ENCODE measurements around the gene MTO1.
A peak's percentile ranks its signal among the peaks of the same experiment; 100 is the strongest.
"Not testable (repeated sequence)": the region's sequence is repeated elsewhere in the genome, so short reads cannot be mapped to it uniquely, and the experiment has no call there.

The MTO1 gene

DNA sequence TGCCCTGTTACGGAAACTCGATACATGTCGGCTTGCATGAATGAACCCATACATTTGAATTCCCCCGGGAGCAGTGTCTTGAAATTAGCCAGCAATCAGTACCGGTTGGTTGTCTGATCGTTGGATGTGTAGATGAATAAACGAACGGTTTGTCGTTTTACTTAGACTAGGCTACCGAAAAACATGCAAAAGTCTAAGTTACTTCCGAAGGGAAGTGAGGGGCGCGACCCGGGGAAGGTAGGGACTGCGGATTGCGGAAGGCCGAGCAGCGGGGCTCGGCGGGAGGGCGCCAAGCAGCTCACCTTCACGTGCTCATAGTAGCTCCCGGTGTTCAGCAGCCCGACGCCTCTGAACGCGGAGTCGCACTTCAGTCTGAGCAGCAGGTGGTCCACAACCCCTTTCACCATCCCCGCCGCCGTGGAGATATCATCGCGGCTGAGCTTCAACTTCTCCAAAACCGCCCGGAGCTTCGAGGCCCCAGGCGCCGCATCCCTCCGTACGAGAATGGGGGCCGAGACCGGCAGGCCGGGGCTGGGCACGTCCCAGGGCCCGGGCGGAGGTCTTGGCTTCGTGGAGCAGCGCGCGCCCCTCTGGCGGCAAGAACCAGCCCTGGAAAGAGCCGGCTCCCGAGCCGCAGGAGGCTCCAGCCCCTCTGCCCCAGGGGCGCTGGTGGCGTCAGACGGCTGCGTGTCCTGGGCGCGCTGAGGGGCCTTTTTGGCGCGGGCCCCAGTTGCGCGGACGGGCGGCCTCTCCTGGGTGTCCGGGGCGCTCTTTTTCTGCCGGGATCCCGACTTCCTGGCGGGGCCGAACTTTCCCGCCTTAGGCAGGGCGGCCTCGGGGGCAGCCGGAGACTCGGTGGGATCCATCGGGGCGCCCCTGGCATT lies 10.1 kb upstream of the MTO1 start:
- peak overlapping the region; percentile 95 for H3K4me3 ChIP-seq (ENCODE audit: low read depth, low read length)
- TF ChIP-seq, protein P1, sequence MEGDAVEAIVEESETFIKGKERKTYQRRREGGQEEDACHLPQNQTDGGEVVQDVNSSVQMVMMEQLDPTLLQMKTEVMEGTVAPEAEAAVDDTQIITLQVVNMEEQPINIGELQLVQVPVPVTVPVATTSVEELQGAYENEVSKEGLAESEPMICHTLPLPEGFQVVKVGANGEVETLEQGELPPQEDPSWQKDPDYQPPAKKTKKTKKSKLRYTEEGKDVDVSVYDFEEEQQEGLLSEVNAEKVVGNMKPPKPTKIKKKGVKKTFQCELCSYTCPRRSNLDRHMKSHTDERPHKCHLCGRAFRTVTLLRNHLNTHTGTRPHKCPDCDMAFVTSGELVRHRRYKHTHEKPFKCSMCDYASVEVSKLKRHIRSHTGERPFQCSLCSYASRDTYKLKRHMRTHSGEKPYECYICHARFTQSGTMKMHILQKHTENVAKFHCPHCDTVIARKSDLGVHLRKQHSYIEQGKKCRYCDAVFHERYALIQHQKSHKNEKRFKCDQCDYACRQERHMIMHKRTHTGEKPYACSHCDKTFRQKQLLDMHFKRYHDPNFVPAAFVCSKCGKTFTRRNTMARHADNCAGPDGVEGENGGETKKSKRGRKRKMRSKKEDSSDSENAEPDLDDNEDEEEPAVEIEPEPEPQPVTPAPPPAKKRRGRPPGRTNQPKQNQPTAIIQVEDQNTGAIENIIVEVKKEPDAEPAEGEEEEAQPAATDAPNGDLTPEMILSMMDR (IDR thresholded peaks at IDR 0.05; ENCODE audit: insufficient read depth, low read depth, low read length, missing control alignments): no peak
- DNase-seq (ENCODE audit: low read depth): peak; percentile 84

DNA sequence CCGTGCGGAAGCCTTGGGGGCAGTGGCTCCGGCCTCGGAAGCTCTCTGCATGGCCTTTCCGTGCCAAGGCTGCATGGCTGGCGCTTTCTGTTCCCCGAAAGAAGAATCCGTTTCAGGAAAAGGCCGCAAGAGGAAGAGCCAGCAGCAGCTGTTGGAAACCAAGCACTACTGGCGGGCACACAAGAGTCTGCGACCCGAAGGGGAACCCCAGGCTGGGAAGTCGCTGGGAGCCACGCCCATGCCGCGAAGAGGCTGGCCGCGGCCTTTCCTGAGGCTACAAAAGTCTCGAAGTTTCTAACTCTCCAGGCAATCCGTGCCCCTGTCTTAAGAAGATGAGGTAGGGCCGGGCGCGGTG lies 9.5 kb upstream of the MTO1 start, which contains the start of gene CGAS:
Gene CGAS (minus strand): TSS at position 191 of the 355 bp plus-strand sequence. CDS start 116 bp downstream, at position 75.
- TF ChIP-seq, protein P1 (IDR thresholded peaks at IDR 0.05; ENCODE audit: insufficient read depth, low read depth, low read length, missing control alignments): no peak
- DNase-seq (ENCODE audit: low read depth): peak; percentile 92
- peak within 1 kb of the TSS; percentile 95 for H3K4me3 ChIP-seq (ENCODE audit: low read depth, low read length)

DNA sequence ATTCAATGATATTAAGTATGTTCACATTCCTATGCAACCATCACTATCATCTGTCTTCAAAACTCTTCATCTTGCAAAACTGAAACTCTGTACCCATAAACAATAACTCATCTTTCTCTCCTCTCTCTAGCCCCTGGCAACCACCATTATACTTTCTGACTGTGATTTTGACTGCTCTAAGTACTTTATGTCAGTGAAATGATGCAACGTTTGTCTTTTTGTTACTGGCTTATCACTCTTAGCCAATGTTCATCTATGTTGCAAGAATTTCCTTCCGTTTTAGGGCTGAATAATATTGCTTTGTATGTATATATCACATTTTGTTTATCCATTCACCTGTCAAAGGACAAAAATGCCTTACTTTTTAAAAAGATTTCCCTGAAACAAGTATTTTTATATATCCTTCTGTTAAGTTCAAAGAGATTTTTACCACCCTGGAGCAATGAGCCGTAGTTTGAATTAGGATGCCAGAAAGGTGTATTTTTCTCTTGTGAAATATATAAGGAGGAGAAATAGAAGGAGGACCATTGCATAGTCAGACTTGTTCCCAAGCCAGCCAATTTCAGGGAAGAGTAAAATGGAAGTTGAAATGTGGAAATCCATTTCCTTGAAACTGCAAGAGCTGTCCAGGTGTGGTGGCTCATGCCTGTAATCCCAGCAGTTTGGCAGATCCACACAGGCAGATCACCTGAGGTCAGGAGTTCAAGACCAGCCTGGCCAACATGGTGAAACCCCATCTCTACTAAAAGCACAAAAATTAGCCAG lies 5.5 kb upstream of the MTO1 start:
- no peak overlapping the region for H3K4me3 ChIP-seq (ENCODE audit: low read depth, low read length)
- TF ChIP-seq, protein P1 (IDR thresholded peaks at IDR 0.05; ENCODE audit: insufficient read depth, low read depth, low read length, missing control alignments): no peak
- DNase-seq (ENCODE audit: low read depth): peak; percentile 28

DNA sequence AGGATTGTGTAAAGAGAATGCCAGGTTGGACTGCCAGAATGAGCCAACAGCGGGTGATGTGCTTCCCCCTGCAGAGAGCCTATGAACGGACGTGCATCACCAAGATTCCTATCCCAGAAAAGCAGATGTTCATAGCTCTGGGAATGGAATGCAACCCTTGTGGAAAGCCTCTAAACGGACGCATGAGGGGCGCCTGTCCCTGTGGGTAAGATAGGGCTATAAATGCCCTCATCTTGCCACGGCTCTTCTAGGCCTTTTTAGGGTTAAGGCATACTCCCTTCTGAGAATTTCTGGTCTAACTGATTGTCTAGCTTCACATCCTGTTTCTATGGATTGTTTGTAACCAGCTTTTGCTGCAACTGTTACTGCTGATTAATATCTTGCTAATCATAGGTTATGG lies 2.1 kb upstream of the MTO1 start:
- H3K4me3 ChIP-seq (ENCODE audit: low read depth, low read length): not testable (repeated sequence)
- DNase-seq (ENCODE audit: low read depth): peak; percentile 26

DNA sequence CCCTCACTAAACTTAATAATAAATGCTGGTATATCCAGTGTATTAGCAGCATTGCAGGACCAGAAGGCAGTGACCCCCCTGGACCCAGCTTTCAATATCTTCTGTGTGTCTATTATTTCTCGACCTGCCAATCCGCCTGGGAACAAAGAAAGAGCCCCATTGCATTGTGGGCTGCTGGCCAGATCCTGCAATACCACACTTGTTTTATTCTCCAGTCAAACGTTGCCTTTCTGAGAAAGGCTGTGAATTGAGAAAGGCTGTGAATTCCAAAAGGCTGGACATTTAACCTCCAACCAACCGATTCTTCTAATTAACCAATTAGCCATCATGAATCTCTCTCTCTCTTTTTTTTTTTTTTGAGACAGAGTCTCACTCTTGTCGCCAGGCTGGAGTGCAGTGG lies 1.5 kb upstream of the MTO1 start:
- TF ChIP-seq, protein P1 (IDR thresholded peaks at IDR 0.05; ENCODE audit: insufficient read depth, low read depth, low read length, missing control alignments): no peak
- DNase-seq (ENCODE audit: low read depth): no peak
- no peak overlapping the region for H3K4me3 ChIP-seq (ENCODE audit: low read depth, low read length)

DNA sequence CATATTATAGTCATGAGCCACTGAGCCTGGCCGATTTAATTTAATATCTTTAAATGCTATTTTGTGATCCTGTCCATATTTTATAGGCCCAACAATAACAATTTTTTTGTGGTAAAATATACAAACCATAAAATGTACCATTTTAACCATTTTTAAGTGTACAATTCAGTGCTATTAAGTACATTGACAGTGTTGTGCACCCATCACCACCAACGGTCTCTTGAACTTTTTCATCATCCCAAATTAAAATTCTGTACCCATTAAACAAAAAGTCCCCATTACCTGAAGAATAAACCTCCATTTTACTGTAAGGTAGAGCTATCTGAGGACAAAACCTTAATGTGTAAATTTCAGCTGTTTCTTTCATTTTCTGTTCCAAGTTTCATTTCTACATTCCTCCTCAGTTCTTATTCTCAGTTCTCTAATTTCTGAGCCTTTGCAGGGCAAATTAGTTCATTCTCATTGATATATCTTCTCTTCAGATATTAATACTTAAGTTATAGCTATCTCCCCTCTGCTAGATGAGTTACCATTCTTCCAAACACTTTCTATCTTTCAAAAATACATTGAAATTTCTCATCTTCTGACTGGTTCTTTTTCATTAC lies 10.3 kb downstream of the MTO1 start:
- peak; percentile 71 for DNase-seq (ENCODE audit: low read depth)
- peak overlapping the region; percentile 39 for H3K4me3 ChIP-seq (ENCODE audit: low read depth, low read length)
- TF ChIP-seq, protein P1 (IDR thresholded peaks at IDR 0.05; ENCODE audit: insufficient read depth, low read depth, low read length, missing control alignments): no peak

DNA sequence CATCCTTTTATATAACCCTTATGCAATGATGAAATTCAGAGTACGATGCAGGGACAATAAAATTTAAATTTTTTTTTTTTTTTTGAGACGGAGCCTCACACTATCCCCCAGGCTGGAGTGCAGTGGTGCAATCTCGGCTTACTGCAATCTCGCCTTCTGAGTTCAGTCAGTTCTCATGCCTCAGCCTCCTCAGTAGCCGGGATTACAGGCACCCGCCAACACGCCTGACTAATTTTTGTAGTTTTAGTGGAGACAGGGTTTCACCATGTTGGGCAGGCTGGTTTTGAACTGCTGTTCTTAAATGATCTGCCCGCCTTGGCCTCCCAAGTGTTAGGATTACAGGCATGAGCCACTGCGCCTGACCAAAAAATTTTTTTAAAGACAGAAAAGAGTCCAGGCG lies 15.2 kb downstream of the MTO1 start:
- no peak overlapping the region for H3K4me3 ChIP-seq (ENCODE audit: low read depth, low read length)
- TF ChIP-seq, protein P1 (IDR thresholded peaks at IDR 0.05; ENCODE audit: insufficient read depth, low read depth, low read length, missing control alignments): no peak
- DNase-seq (ENCODE audit: low read depth): no peak

Data from GM12865 (cell line).